NT2/D1 (cell line): ENCODE measurements around the gene RGS19.

Experiments
- SUZ12 ChIP-seq: IDR thresholded peaks from 2 replicates; pipeline ENCODE4 v1.6.1; 2011; ENCODE audit not compliant: insufficient read length, insufficient read depth; ENCODE audit errors: extremely low read depth
- YY1 ChIP-seq: IDR thresholded peaks from 2 replicates; pipeline ENCODE4 v1.6.1; 2011; ENCODE audit not compliant: insufficient read length, insufficient read depth
- ZNF274 ChIP-seq: IDR thresholded peaks from 2 replicates; pipeline ENCODE4 v1.6.1; 2011; ENCODE audit warnings: mild to moderate bottlenecking, low read depth, low read length

GRCh38 chr20:64052987-64053840, 26.1 kb downstream of the RGS19 start:
- TF ChIP-seq ZNF274 (no peak), YY1 (no peak), SUZ12 (no peak)
